Gastroesophageal sphincter (tissue), 4 donors: ENCODE measurements around the gene NRP1. TPM values are rescaled to one million over a fixed set of nuclear protein-coding genes. Genes with fewer than 3 reads are reported as not detected.

Experiments
- ATAC-seq: fragments of 150-250 bp; one replicate; pipeline ENCODE4 v1.9.1; 2016; ENCODE audit warnings: mild to moderate bottlenecking, moderate library complexity
- H3K27ac ChIP-seq, 4 donors: fragments of 200-600 bp; sonication (generic) in 3 of 4; 1 replicate in 3 of 4; 2 replicates in 1 of 4; pipeline ENCODE4 v1.5.1; 2016 to 2019
- H3K27me3 ChIP-seq: fragments of 200-600 bp; sonication (generic); one replicate; pipeline ENCODE4 v1.5.1; 2019
- H3K36me3 ChIP-seq, 2 donors: fragments of 200-600 bp; sonication (generic); one replicate each; pipeline ENCODE4 v1.5.1; 2019; ENCODE audit warnings: control low read depth in 1 of 2
- H3K4me1 ChIP-seq, 3 donors: fragments of 200-600 bp; sonication (generic); 1 replicate in 2 of 3; 2 replicates in 1 of 3; pipeline ENCODE4 v1.5.1; 2016 to 2019; ENCODE audit warnings: control low read depth in 2 of 3
- H3K4me3 ChIP-seq, 2 donors: fragments of 200-600 bp; sonication (generic); one replicate each; pipeline ENCODE4 v1.5.1; 2019; ENCODE audit warnings: mild to moderate bottlenecking in 1 of 2, moderate library complexity in 1 of 2
- H3K9me3 ChIP-seq, 3 donors: fragments of 200-600 bp; sonication (generic); one replicate each; pipeline ENCODE4 v1.5.1; 2017 to 2019; ENCODE audit warnings: control low read depth in 2 of 3
- EP300 ChIP-seq: sonication (generic); formaldehyde crosslinking; IDR thresholded peaks from one replicate; pipeline ENCODE4 v1.6.1; 2017; ENCODE audit warnings: antibody characterized with exemption, mild to moderate bottlenecking
- POLR2A ChIP-seq, 2 donors: fragments of 450-650 bp; IDR thresholded peaks; one replicate each; pipeline ENCODE4 v1.6.1; 2017; ENCODE audit warnings: antibody characterized with exemption in 2 of 2, mild to moderate bottlenecking in 2 of 2, moderate library complexity in 1 of 2
- POLR2AphosphoS5 ChIP-seq: sonication (generic); formaldehyde crosslinking; IDR thresholded peaks from one replicate; pipeline ENCODE4 v1.6.1; 2017; ENCODE audit warnings: antibody characterized with exemption
- WGBS, 2 donors: methylation state at CpG; one replicate each; pipeline ENCODE4 v1.1.5; 2018; ENCODE audit warnings: low coverage in 1 of 2; 5-methylcytosine and 5-hydroxymethylcytosine counted together
- total RNA-seq, 4 donors: library from RNA; depleted of rRNA; stranded (reverse); fragments of >200 nt; gene quantifications; one replicate each; pipeline ENCODE4 v1.1.0, GENCODE V29; 2016
- TF ChIP-seq, protein P1 (sequence below), 4 experiments: fragments of 200-600 bp in 2 of 4; fragments of 450-650 bp in 2 of 4; sonication (generic) in 1 of 4; IDR thresholded peaks; one replicate each; pipeline ENCODE4 v1.5.1; 2017 to 2019; ENCODE audit warnings: antibody characterized with exemption in 4 of 4, mild to moderate bottlenecking in 2 of 4, moderate library complexity in 2 of 4

NRP1 gene
- total RNA-seq, 4 donors from 2014 or later, result 43.4 to 95.4 (median 52.7) TPM

DNA sequence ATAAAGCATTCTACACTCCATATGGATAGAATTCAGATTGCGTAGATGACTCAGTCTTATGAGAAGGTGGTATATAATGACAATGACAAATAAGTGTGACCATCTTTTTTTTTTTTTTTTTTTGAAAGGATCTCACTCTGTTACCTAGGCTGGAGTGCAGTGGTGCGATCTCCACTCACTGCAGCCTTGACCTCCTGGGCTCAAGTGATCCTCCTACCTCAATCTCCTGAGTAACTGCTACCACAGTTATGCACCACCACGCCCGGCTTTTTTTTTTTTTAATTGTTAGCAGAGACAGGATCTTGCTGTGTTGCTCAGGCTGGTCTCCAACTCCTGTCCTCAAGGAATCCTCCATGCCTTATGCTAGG, 43.2 kb upstream of the NRP1 start:
- 100% methylated on average over 2 of the region's 4 CpGs for WGBS, 2 donors
- Histone ChIP-seq H3K27ac (no peak overlapping the region), H3K27me3 (no peaks in the 10 kb centered on the region), H3K4me3 (no peak overlapping the region), H3K36me3 (no peaks in the 10 kb centered on the region), H3K9me3 (no peaks in the 10 kb centered on the region), H3K4me1 (peaks cover 0 to 12% (median 0%) of the 10 kb centered on the region in 3 donors)
- no peak for TF ChIP-seq POLR2A (IDR thresholded peaks at IDR 0.05)
- no peak for ATAC-seq

DNA sequence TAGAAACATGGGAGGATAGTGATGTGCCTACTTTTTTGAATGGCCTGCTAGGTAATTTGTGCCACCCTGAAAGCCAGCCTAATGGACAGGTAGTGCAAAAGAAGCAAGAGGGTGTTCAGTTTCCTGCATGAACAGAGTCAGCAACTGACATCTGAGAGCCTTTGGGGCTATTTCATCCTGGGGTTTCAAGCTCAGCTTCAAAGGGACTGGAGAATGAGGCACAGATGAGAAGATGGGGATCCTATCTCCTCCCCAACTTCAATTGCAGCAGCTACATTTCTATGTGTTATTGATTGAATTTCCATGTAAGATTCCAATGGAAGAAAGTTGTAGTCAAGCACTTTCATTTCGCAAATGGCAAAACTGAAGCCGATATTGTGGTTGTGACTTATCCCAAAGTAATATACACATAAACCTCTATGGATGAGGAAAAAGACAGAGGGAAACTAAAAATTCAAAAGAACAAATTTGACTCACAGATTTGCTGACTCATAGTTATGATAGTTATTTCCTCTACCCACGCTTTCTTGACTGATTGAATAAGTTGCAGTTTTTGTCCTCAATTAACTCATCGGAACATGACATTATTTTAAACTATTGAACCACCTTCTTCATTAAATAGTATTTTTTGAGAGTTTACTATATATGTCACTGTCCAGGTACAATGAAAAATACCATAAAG, 42.6 kb upstream of the NRP1 start:
- Histone ChIP-seq H3K4me1 (peaks cover 0 to 7% (median 0%) of the 10 kb centered on the region in 3 donors), H3K36me3 (no peaks in the 10 kb centered on the region), H3K9me3 (no peaks in the 10 kb centered on the region), H3K4me3 (no peak overlapping the region), H3K27ac (no peak overlapping the region), H3K27me3 (no peaks in the 10 kb centered on the region)
- TF ChIP-seq POLR2A (IDR thresholded peaks at IDR 0.05), result no peak
- TF ChIP-seq EP300, result no peak
- no peak for TF ChIP-seq POLR2AphosphoS5
- TF ChIP-seq, protein P1, sequence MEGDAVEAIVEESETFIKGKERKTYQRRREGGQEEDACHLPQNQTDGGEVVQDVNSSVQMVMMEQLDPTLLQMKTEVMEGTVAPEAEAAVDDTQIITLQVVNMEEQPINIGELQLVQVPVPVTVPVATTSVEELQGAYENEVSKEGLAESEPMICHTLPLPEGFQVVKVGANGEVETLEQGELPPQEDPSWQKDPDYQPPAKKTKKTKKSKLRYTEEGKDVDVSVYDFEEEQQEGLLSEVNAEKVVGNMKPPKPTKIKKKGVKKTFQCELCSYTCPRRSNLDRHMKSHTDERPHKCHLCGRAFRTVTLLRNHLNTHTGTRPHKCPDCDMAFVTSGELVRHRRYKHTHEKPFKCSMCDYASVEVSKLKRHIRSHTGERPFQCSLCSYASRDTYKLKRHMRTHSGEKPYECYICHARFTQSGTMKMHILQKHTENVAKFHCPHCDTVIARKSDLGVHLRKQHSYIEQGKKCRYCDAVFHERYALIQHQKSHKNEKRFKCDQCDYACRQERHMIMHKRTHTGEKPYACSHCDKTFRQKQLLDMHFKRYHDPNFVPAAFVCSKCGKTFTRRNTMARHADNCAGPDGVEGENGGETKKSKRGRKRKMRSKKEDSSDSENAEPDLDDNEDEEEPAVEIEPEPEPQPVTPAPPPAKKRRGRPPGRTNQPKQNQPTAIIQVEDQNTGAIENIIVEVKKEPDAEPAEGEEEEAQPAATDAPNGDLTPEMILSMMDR (IDR thresholded peaks at IDR 0.05), result no peak
- 51 to 56% methylated on average over 4 of the region's 4 CpGs for WGBS, 2 donors
- ATAC-seq, result no peak

DNA sequence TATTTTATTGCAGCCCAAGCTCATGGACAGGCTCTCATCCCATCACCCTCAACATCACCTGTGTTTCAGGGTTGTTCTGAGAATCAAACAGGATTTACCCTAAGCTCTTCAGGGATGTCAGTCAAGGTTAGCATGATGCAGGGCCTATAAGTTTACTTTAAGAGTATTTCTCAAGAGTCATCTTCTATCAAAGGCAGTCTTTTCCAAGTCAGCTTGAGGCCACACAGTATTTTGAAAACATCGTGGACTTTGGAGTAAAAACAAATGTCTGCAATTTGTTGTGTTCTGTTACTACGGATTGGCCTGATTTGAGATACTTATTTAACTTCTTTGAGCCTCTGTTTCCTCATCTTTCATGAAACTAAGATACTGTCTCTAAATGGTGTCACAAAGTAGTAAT, 42.0 kb upstream of the NRP1 start:
- H3K4me1 ChIP-seq, result peaks cover 0 to under 1% (median 0%) of the 10 kb centered on the region in 3 donors
- TF ChIP-seq EP300 (no peak), POLR2AphosphoS5 (no peak), POLR2A (IDR thresholded peaks at IDR 0.05) (no peak)
- TF ChIP-seq, protein P1 (IDR thresholded peaks at IDR 0.05), result no peak
- no peaks in the 10 kb centered on the region for H3K36me3 ChIP-seq
- 74 to 100% methylated on average over 1 to 2 of the region's 2 CpGs for WGBS, 2 donors
- no peaks in the 10 kb centered on the region for H3K27me3 ChIP-seq
- H3K9me3 ChIP-seq, result no peaks in the 10 kb centered on the region
- no peak overlapping the region for H3K27ac ChIP-seq
- no peak overlapping the region for H3K4me3 ChIP-seq
- no peak for ATAC-seq

DNA sequence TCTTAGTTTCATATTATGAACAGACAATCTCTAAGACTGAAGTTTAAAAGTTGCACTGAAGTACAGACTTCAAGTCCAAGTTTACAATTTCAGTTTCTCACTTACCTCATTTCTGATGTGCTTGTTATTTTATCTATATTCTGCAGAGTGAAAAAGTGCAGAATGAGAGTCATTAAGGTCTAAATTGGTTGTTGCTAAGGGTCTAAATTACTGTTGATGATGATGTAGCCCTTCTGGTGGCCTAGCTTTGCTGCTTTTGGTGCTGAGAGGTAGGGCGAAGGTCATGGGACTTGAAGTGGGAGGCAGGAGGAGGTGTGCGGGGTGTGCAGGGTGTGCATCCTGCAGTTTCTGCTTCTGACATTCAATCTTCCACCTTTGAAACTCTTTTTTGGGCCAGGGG, 38.8 kb upstream of the NRP1 start:
- ATAC-seq, result no peak
- Histone ChIP-seq H3K36me3 (no peaks in the 10 kb centered on the region), H3K27me3 (no peaks in the 10 kb centered on the region), H3K4me3 (no peak overlapping the region), H3K9me3 (no peaks in the 10 kb centered on the region), H3K27ac (no peak overlapping the region), H3K4me1 (no peaks in the 10 kb centered on the region)
- WGBS, 2 donors, result 100% methylated on average over 1 to 2 of the region's 2 CpGs
- TF ChIP-seq POLR2AphosphoS5 (no peak), POLR2A (IDR thresholded peaks at IDR 0.05) (no peak), EP300 (no peak)
- TF ChIP-seq, protein P1 (IDR thresholded peaks at IDR 0.05), result no peak

DNA sequence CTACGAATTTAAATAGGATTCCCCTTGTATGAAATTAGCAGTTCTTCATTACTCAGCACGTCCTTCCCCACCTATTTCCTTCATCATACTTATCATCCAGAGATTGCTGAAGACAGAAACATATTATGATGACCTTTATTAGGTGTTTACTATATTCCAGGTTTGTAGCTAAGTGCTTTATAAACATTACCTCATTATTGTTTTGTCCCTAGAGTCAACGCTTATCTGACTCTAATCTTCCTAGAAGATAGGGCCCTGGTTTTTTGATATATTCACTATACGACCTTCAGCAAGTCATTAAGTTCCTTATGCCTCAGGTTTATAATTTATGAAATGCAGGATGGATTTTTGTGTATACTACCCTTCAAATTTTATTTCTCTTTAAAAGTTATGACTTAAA, 36.8 kb upstream of the NRP1 start:
- H3K27ac ChIP-seq, result no peak overlapping the region
- TF ChIP-seq POLR2A (IDR thresholded peaks at IDR 0.05), result no peak
- TF ChIP-seq, protein P1 (IDR thresholded peaks at IDR 0.05), result no peak
- TF ChIP-seq EP300, result no peak
- no peak for TF ChIP-seq POLR2AphosphoS5
- WGBS, 2 donors, result 85 to 87% methylated on average over 3 to 4 of the region's 4 CpGs
- H3K4me3 ChIP-seq, result no peak overlapping the region
- ATAC-seq, result no peak
- no peaks in the 10 kb centered on the region for H3K4me1 ChIP-seq
- peaks cover 0 to 9% (median 0%) of the 10 kb centered on the region in 3 donors for H3K9me3 ChIP-seq
- no peaks in the 10 kb centered on the region for H3K36me3 ChIP-seq
- no peaks in the 10 kb centered on the region for H3K27me3 ChIP-seq
